Measurements from ENCODE around the gene PLEKHJ1.

PLEKHJ1 gene

GRCh38 chr19:2197270-2197669, 38.9 kb downstream of the PLEKHJ1 start:
- Histone ChIP-seq H3K4me3 (ENCODE audit: low read depth in 1 of 2, low read length in 2 of 2) (no peak overlapping the region), H3K27ac (ENCODE audit: low read length) (no peak overlapping the region), H3K9me3 (ENCODE audit: control insufficient read depth in 1 of 2, low read length in 2 of 2) (no peaks in the 10 kb centered on the region), H3K4me1 (ENCODE audit: control insufficient read depth in 1 of 2, insufficient read depth in 2 of 2, low read length in 2 of 2) (peaks cover 0 to 5% of the 10 kb centered on the region in 2 donors), H3K36me3 (ENCODE audit: control insufficient read depth in 1 of 2, insufficient read depth in 2 of 2, low read length in 2 of 2) (peaks cover 4 to 50% of the 10 kb centered on the region in 2 donors), H3K27me3 (ENCODE audit: low read depth, low read length) (no peaks in the 10 kb centered on the region)

GRCh38 chr19:2195914-2196313, 40.2 kb downstream of the PLEKHJ1 start:
- Histone ChIP-seq H3K27me3 (ENCODE audit: low read depth, low read length) (no peaks in the 10 kb centered on the region), H3K36me3 (ENCODE audit: control insufficient read depth in 1 of 2, insufficient read depth in 2 of 2, low read length in 2 of 2) (peaks cover 8 to 53% of the 10 kb centered on the region in 2 donors), H3K4me1 (ENCODE audit: control insufficient read depth in 1 of 2, insufficient read depth in 2 of 2, low read length in 2 of 2) (peaks cover 0 to 5% of the 10 kb centered on the region in 2 donors), H3K4me3 (ENCODE audit: low read depth in 1 of 2, low read length in 2 of 2) (no peak overlapping the region), H3K27ac (ENCODE audit: low read length) (no peak overlapping the region), H3K9me3 (ENCODE audit: control insufficient read depth in 1 of 2, low read length in 2 of 2) (no peaks in the 10 kb centered on the region)

GRCh38 chr19:2195361-2195760, 40.8 kb downstream of the PLEKHJ1 start:
- H3K27me3 ChIP-seq (ENCODE audit: low read depth, low read length), result no peaks in the 10 kb centered on the region
- no peak overlapping the region for H3K27ac ChIP-seq (ENCODE audit: low read length)
- peaks cover 0 to 5% of the 10 kb centered on the region in 2 donors for H3K4me1 ChIP-seq (ENCODE audit: control insufficient read depth in 1 of 2, insufficient read depth in 2 of 2, low read length in 2 of 2)
- no peaks in the 10 kb centered on the region for H3K9me3 ChIP-seq (ENCODE audit: control insufficient read depth in 1 of 2, low read length in 2 of 2)
- no peak overlapping the region for H3K4me3 ChIP-seq (ENCODE audit: low read depth in 1 of 2, low read length in 2 of 2)
- H3K36me3 ChIP-seq (ENCODE audit: control insufficient read depth in 1 of 2, insufficient read depth in 2 of 2, low read length in 2 of 2), result peaks cover 8 to 53% of the 10 kb centered on the region in 2 donors

- Histone ChIP-seq H3K4me1 (ENCODE audit: control insufficient read depth in 1 of 2, insufficient read depth in 2 of 2, low read length in 2 of 2) (peaks cover 0 to 5% of the 10 kb centered on the region in 2 donors), H3K27ac (ENCODE audit: low read length) (no peak overlapping the region), H3K36me3 (ENCODE audit: control insufficient read depth in 1 of 2, insufficient read depth in 2 of 2, low read length in 2 of 2) (peaks cover 8 to 54% of the 10 kb centered on the region in 2 donors), H3K9me3 (ENCODE audit: control insufficient read depth in 1 of 2, low read length in 2 of 2) (no peaks in the 10 kb centered on the region), H3K27me3 (ENCODE audit: low read depth, low read length) (no peaks in the 10 kb centered on the region), H3K4me3 (ENCODE audit: low read depth in 1 of 2, low read length in 2 of 2) (no peak overlapping the region)
Measured at GRCh38 chr19:2194513-2195078, 41.5 kb downstream of the PLEKHJ1 start.

GRCh38 chr19:2193807-2194206, 42.3 kb downstream of the PLEKHJ1 start:
- H3K36me3 ChIP-seq (ENCODE audit: control insufficient read depth in 1 of 2, insufficient read depth in 2 of 2, low read length in 2 of 2), result peaks cover 8 to 59% of the 10 kb centered on the region in 2 donors
- H3K27me3 ChIP-seq (ENCODE audit: low read depth, low read length), result no peaks in the 10 kb centered on the region

GRCh38 chr19:2192862-2193261, 43.3 kb downstream of the PLEKHJ1 start:
- peaks cover 0 to 9% of the 10 kb centered on the region in 2 donors for H3K4me1 ChIP-seq (ENCODE audit: control insufficient read depth in 1 of 2, insufficient read depth in 2 of 2, low read length in 2 of 2)
- H3K9me3 ChIP-seq (ENCODE audit: control insufficient read depth in 1 of 2, low read length in 2 of 2), result no peaks in the 10 kb centered on the region
- H3K4me3 ChIP-seq (ENCODE audit: low read depth in 1 of 2, low read length in 2 of 2), result no peak overlapping the region
- H3K36me3 ChIP-seq (ENCODE audit: control insufficient read depth in 1 of 2, insufficient read depth in 2 of 2, low read length in 2 of 2), result peaks cover 8 to 59% of the 10 kb centered on the region in 2 donors
- H3K27ac ChIP-seq (ENCODE audit: low read length), result no peak overlapping the region
- no peaks in the 10 kb centered on the region for H3K27me3 ChIP-seq (ENCODE audit: low read depth, low read length)

More at GRCh38 chr19:2193807-2194206, 42.3 kb downstream of the PLEKHJ1 start:
- H3K4me3 ChIP-seq (ENCODE audit: low read depth in 1 of 2, low read length in 2 of 2), result no peak overlapping the region
- H3K4me1 ChIP-seq (ENCODE audit: control insufficient read depth in 1 of 2, insufficient read depth in 2 of 2, low read length in 2 of 2), result peaks cover 0 to 9% of the 10 kb centered on the region in 2 donors
- H3K9me3 ChIP-seq (ENCODE audit: control insufficient read depth in 1 of 2, low read length in 2 of 2), result no peaks in the 10 kb centered on the region
- no peak overlapping the region for H3K27ac ChIP-seq (ENCODE audit: low read length)

- H3K4me3 ChIP-seq (ENCODE audit: low read depth in 1 of 2, low read length in 2 of 2), result no peak overlapping the region
- no peaks in the 10 kb centered on the region for H3K9me3 ChIP-seq (ENCODE audit: control insufficient read depth in 1 of 2, low read length in 2 of 2)
- H3K27ac ChIP-seq (ENCODE audit: low read length), result no peak overlapping the region
- H3K27me3 ChIP-seq (ENCODE audit: low read depth, low read length), result no peaks in the 10 kb centered on the region
- peaks cover 8 to 61% of the 10 kb centered on the region in 2 donors for H3K36me3 ChIP-seq (ENCODE audit: control insufficient read depth in 1 of 2, insufficient read depth in 2 of 2, low read length in 2 of 2)
- H3K4me1 ChIP-seq (ENCODE audit: control insufficient read depth in 1 of 2, insufficient read depth in 2 of 2, low read length in 2 of 2), result peaks cover 5 to 21% of the 10 kb centered on the region in 2 donors
Measured at GRCh38 chr19:2191456-2192310, 44.4 kb downstream of the PLEKHJ1 start.

- Histone ChIP-seq H3K27me3 (ENCODE audit: low read depth, low read length) (no peaks in the 10 kb centered on the region), H3K27ac (ENCODE audit: low read length) (no peak overlapping the region), H3K36me3 (ENCODE audit: control insufficient read depth in 1 of 2, insufficient read depth in 2 of 2, low read length in 2 of 2) (peaks cover 8 to 61% of the 10 kb centered on the region in 2 donors), H3K4me1 (ENCODE audit: control insufficient read depth in 1 of 2, insufficient read depth in 2 of 2, low read length in 2 of 2) (peaks cover 10 to 27% of the 10 kb centered on the region in 2 donors), H3K4me3 (ENCODE audit: low read depth in 1 of 2, low read length in 2 of 2) (no peak overlapping the region), H3K9me3 (ENCODE audit: control insufficient read depth in 1 of 2, low read length in 2 of 2) (no peaks in the 10 kb centered on the region)
Measured at GRCh38 chr19:2190848-2191455, 45.2 kb downstream of the PLEKHJ1 start.

- H3K4me3 ChIP-seq (ENCODE audit: low read depth in 1 of 2, low read length in 2 of 2), result no peak overlapping the region
Measured at GRCh38 chr19:2189880-2190279, 46.2 kb downstream of the PLEKHJ1 start.

GRCh38 chr19:2188708-2189385, 47.3 kb downstream of the PLEKHJ1 start:
- Histone ChIP-seq H3K9me3 (ENCODE audit: control insufficient read depth in 1 of 2, low read length in 2 of 2) (no peaks in the 10 kb centered on the region), H3K4me3 (ENCODE audit: low read depth in 1 of 2, low read length in 2 of 2) (no peak overlapping the region), H3K27me3 (ENCODE audit: low read depth, low read length) (no peaks in the 10 kb centered on the region), H3K36me3 (ENCODE audit: control insufficient read depth in 1 of 2, insufficient read depth in 2 of 2, low read length in 2 of 2) (peaks cover 6 to 57% of the 10 kb centered on the region in 2 donors), H3K27ac (ENCODE audit: low read length) (no peak overlapping the region), H3K4me1 (ENCODE audit: control insufficient read depth in 1 of 2, insufficient read depth in 2 of 2, low read length in 2 of 2) (peaks cover 10 to 31% of the 10 kb centered on the region in 2 donors)

More at GRCh38 chr19:2189880-2190279, 46.2 kb downstream of the PLEKHJ1 start:
- Histone ChIP-seq H3K4me1 (ENCODE audit: control insufficient read depth in 1 of 2, insufficient read depth in 2 of 2, low read length in 2 of 2) (peaks cover 10 to 27% of the 10 kb centered on the region in 2 donors), H3K9me3 (ENCODE audit: control insufficient read depth in 1 of 2, low read length in 2 of 2) (no peaks in the 10 kb centered on the region), H3K27me3 (ENCODE audit: low read depth, low read length) (no peaks in the 10 kb centered on the region), H3K27ac (ENCODE audit: low read length) (no peak overlapping the region), H3K36me3 (ENCODE audit: control insufficient read depth in 1 of 2, insufficient read depth in 2 of 2, low read length in 2 of 2) (peaks cover 8 to 57% of the 10 kb centered on the region in 2 donors)

GRCh38 chr19:2187159-2187558, 49.0 kb downstream of the PLEKHJ1 start:
- peaks cover 10 to 44% of the 10 kb centered on the region in 2 donors for H3K4me1 ChIP-seq (ENCODE audit: control insufficient read depth in 1 of 2, insufficient read depth in 2 of 2, low read length in 2 of 2)
- H3K9me3 ChIP-seq (ENCODE audit: control insufficient read depth in 1 of 2, low read length in 2 of 2), result no peaks in the 10 kb centered on the region
- no peak overlapping the region for H3K27ac ChIP-seq (ENCODE audit: low read length)
- peaks cover 4 to 46% of the 10 kb centered on the region in 2 donors for H3K36me3 ChIP-seq (ENCODE audit: control insufficient read depth in 1 of 2, insufficient read depth in 2 of 2, low read length in 2 of 2)
- no peak overlapping the region for H3K4me3 ChIP-seq (ENCODE audit: low read depth in 1 of 2, low read length in 2 of 2)
- H3K27me3 ChIP-seq (ENCODE audit: low read depth, low read length), result no peaks in the 10 kb centered on the region
